WTC11 (cell line): Measurements from ENCODE around the gene BMPER. TPM values are rescaled to one million over a fixed set of nuclear protein-coding genes. Genes with fewer than 3 reads are reported as not detected.

Experiments used
- ATAC-seq: fragments of 200-7000 bp; cut with Tn5 transposase; 2 replicates; pipeline ENCODE4 v1.10.0; 2021; ENCODE audit warnings: mild to moderate bottlenecking, moderate library complexity
- CTCF ChIA-PET: fragments of 300-600 bp; sonication (Branson Sonifier 250); formaldehyde crosslinking; loops from one replicate; lab custom pipeline; 2021; ENCODE audit warnings: antibody characterized with exemption; lab: Charles Lee
- POLR2A ChIA-PET: fragments of 350-600 bp; sonication (Branson Sonifier 250); formaldehyde crosslinking; loops from one replicate; lab custom pipeline; 2021; ENCODE audit warnings: antibody characterized with exemption; lab: Charles Lee
- DNase-seq: peaks from one replicate; pipeline ENCODE4 v3.0.0; 2021; ENCODE audit warnings: low spot score
- H3K27ac Mint-ChIP-seq: 2 replicates; pipeline ENCODE4 v1.8.0; 2021; ENCODE audit warnings: mixed read lengths
- H3K27me3 Mint-ChIP-seq: 2 replicates; pipeline ENCODE4 v1.8.0; 2021; ENCODE audit warnings: low read depth, mild to moderate bottlenecking, moderate library complexity, mixed read lengths
- H3K36me3 Mint-ChIP-seq: 2 replicates; pipeline ENCODE4 v1.8.0; 2021; ENCODE audit warnings: mixed read lengths
- H3K4me1 Mint-ChIP-seq: 2 replicates; pipeline ENCODE4 v1.8.0; 2022; ENCODE audit warnings: mixed read lengths
- H3K4me3 Mint-ChIP-seq: 2 replicates; pipeline ENCODE4 v1.8.0; 2021; ENCODE audit warnings: mild to moderate bottlenecking, moderate library complexity, mixed read lengths
- H3K9me3 Mint-ChIP-seq: 2 replicates; pipeline ENCODE4 v1.8.0; 2021; ENCODE audit warnings: mixed read lengths
- ATF1 ChIP-seq: sonication (generic); formaldehyde crosslinking; IDR thresholded peaks from 2 replicates; pipeline ENCODE4 v1.8.1; 2023; ENCODE audit warnings: mild to moderate bottlenecking, moderate library complexity, missing genetic modification reagents
- CREM ChIP-seq: sonication (generic); formaldehyde crosslinking; IDR thresholded peaks from 2 replicates; pipeline ENCODE4 v1.8.1; 2022; ENCODE audit warnings: mild to moderate bottlenecking, missing genetic modification reagents, moderate library complexity
- ELF4 ChIP-seq: sonication (generic); formaldehyde crosslinking; IDR thresholded peaks from 2 replicates; pipeline ENCODE4 v1.8.1; 2022; ENCODE audit warnings: low read depth, mild to moderate bottlenecking, moderate library complexity, missing genetic modification reagents
- ETV6 ChIP-seq: sonication (generic); formaldehyde crosslinking; IDR thresholded peaks from 2 replicates; pipeline ENCODE4 v1.8.1; 2022; ENCODE audit warnings: mild to moderate bottlenecking, missing genetic modification reagents
- FOXJ3 ChIP-seq: sonication (generic); formaldehyde crosslinking; IDR thresholded peaks from 2 replicates; pipeline ENCODE4 v1.9.0; 2021; ENCODE audit warnings: missing genetic modification reagents, mild to moderate bottlenecking, borderline replicate concordance
- GRHL2 ChIP-seq: fragments of 250-450 bp; sonication (Bioruptor Pico); IDR thresholded peaks from 2 replicates; pipeline ENCODE4 v1.8.0; 2022; ENCODE audit warnings: mild to moderate bottlenecking, moderate library complexity; ENCODE audit not compliant: insufficient replicate concordance, severe bottlenecking
- KAT7 ChIP-seq: sonication (generic); formaldehyde crosslinking; IDR thresholded peaks from 2 replicates; pipeline ENCODE4 v1.8.1; 2023; ENCODE audit warnings: missing genetic modification reagents, mild to moderate bottlenecking, borderline replicate concordance
- NFATC4 ChIP-seq: fragments of 250-450 bp; sonication (Bioruptor Pico); IDR thresholded peaks from 2 replicates; pipeline ENCODE4 v1.9.0; 2021; ENCODE audit warnings: mild to moderate bottlenecking
- NR1H2 ChIP-seq: sonication (generic); formaldehyde crosslinking; IDR thresholded peaks from 2 replicates; pipeline ENCODE4 v1.9.0; 2021; ENCODE audit warnings: mild to moderate bottlenecking, moderate library complexity, missing genetic modification reagents
- OVOL2 ChIP-seq: fragments of 250-450 bp; sonication (Bioruptor Pico); IDR thresholded peaks from 2 replicates; pipeline ENCODE4 v1.9.0; 2021; ENCODE audit warnings: mild to moderate bottlenecking, borderline replicate concordance
- PREB ChIP-seq: sonication (generic); formaldehyde crosslinking; IDR thresholded peaks from 2 replicates; pipeline ENCODE4 v1.8.1; 2022; ENCODE audit warnings: mild to moderate bottlenecking, missing genetic modification reagents, moderate library complexity, borderline replicate concordance
- RORB ChIP-seq: fragments of 250-450 bp; sonication (Bioruptor Pico); IDR thresholded peaks from 2 replicates; pipeline ENCODE4 v1.9.0; 2021; ENCODE audit warnings: mild to moderate bottlenecking
- SP1 ChIP-seq: sonication (generic); formaldehyde crosslinking; conservative IDR thresholded peaks from 2 replicates; pipeline ENCODE4 v1.8.1; 2022; ENCODE audit warnings: missing genetic modification reagents
- USF1 ChIP-seq: sonication (generic); formaldehyde crosslinking; IDR thresholded peaks from 2 replicates; pipeline ENCODE4 v1.8.0; 2022; ENCODE audit warnings: mild to moderate bottlenecking, missing genetic modification reagents
- ZBTB21 ChIP-seq: sonication (generic); formaldehyde crosslinking; IDR thresholded peaks from 2 replicates; pipeline ENCODE4 v1.8.1; 2023; ENCODE audit warnings: mild to moderate bottlenecking, missing genetic modification reagents, borderline replicate concordance
- ZNF138 ChIP-seq: sonication (generic); formaldehyde crosslinking; conservative IDR thresholded peaks from 2 replicates; pipeline ENCODE4 v1.8.1; 2022; ENCODE audit warnings: mild to moderate bottlenecking, moderate library complexity, missing genetic modification reagents
- ZNF219 ChIP-seq: sonication (generic); formaldehyde crosslinking; IDR thresholded peaks from 2 replicates; pipeline ENCODE4 v1.8.0; 2023; ENCODE audit warnings: missing genetic modification reagents, mild to moderate bottlenecking, borderline replicate concordance
- ZNF281 ChIP-seq: sonication (generic); formaldehyde crosslinking; IDR thresholded peaks from 2 replicates; pipeline ENCODE4 v1.8.0; 2023; ENCODE audit warnings: mild to moderate bottlenecking, missing genetic modification reagents
- ZNF423 ChIP-seq: fragments of 250-450 bp; sonication (Bioruptor Pico); IDR thresholded peaks from 2 replicates; pipeline ENCODE4 v2.1.2; 2022; ENCODE audit warnings: mild to moderate bottlenecking, moderate library complexity
- total RNA-seq: library from RNA; stranded (reverse); gene quantifications from 3 replicates; pipeline ENCODE4 v1.2.3, GENCODE V29; 2021
- TF ChIP-seq, protein P1 (sequence below): sonication (generic); formaldehyde crosslinking; conservative IDR thresholded peaks from 2 replicates; pipeline ENCODE4 v1.8.1; 2023; ENCODE audit warnings: mild to moderate bottlenecking, low read depth, missing genetic modification reagents, moderate library complexity
- TF ChIP-seq, protein P2 (sequence below): sonication (generic); formaldehyde crosslinking; IDR thresholded peaks from 2 replicates; pipeline ENCODE4 v1.8.0; 2022; ENCODE audit warnings: mild to moderate bottlenecking, missing genetic modification reagents

The BMPER gene
- total RNA-seq, 1 experiment from 2014 or later: 1.9 TPM

GRCh38 chr7:34066411-34066810 lies 161.1 kb downstream of the BMPER start:
- POLR2A ChIA-PET: no interaction called here
- no peak for TF ChIP-seq SP1 (CRISPR knock-in tag)
- TF ChIP-seq OVOL2 (CRISPR knock-in tag): no peak
- TF ChIP-seq USF1 (CRISPR knock-in tag): no peak
- TF ChIP-seq GRHL2: no peak
- TF ChIP-seq, protein P1, sequence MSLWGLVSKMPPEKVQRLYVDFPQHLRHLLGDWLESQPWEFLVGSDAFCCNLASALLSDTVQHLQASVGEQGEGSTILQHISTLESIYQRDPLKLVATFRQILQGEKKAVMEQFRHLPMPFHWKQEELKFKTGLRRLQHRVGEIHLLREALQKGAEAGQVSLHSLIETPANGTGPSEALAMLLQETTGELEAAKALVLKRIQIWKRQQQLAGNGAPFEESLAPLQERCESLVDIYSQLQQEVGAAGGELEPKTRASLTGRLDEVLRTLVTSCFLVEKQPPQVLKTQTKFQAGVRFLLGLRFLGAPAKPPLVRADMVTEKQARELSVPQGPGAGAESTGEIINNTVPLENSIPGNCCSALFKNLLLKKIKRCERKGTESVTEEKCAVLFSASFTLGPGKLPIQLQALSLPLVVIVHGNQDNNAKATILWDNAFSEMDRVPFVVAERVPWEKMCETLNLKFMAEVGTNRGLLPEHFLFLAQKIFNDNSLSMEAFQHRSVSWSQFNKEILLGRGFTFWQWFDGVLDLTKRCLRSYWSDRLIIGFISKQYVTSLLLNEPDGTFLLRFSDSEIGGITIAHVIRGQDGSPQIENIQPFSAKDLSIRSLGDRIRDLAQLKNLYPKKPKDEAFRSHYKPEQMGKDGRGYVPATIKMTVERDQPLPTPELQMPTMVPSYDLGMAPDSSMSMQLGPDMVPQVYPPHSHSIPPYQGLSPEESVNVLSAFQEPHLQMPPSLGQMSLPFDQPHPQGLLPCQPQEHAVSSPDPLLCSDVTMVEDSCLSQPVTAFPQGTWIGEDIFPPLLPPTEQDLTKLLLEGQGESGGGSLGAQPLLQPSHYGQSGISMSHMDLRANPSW (CRISPR knock-in tag): no peak
- no peak for TF ChIP-seq ATF1 (CRISPR knock-in tag)
- no peak for TF ChIP-seq NFATC4
- no peak for TF ChIP-seq ZNF138 (CRISPR knock-in tag)
- TF ChIP-seq KAT7 (CRISPR knock-in tag): no peak
- TF ChIP-seq ZNF281 (CRISPR knock-in tag): no peak
- TF ChIP-seq NR1H2: no peak
- TF ChIP-seq ELF4: no peak
- TF ChIP-seq, all 79 proteins: peak for 0
- ATAC-seq (no peak), DNase-seq (no peak)
- Mint-ChIP-seq H3K4me1 (peaks cover 59% of the 10 kb centered on the region), H3K27ac (no peak overlapping the region), H3K27me3 (no peaks in the 10 kb centered on the region), H3K4me3 (no peak overlapping the region), H3K9me3 (no peaks in the 10 kb centered on the region), H3K36me3 (no peaks in the 10 kb centered on the region)
- CTCF ChIA-PET: interaction anchor here (1.7 to 2.0 kb wide), 2 partner anchors 21 to 84 kb away, joined by 10 to 18 read pairs; no protein-coding TSS in a partner anchor

DNA sequence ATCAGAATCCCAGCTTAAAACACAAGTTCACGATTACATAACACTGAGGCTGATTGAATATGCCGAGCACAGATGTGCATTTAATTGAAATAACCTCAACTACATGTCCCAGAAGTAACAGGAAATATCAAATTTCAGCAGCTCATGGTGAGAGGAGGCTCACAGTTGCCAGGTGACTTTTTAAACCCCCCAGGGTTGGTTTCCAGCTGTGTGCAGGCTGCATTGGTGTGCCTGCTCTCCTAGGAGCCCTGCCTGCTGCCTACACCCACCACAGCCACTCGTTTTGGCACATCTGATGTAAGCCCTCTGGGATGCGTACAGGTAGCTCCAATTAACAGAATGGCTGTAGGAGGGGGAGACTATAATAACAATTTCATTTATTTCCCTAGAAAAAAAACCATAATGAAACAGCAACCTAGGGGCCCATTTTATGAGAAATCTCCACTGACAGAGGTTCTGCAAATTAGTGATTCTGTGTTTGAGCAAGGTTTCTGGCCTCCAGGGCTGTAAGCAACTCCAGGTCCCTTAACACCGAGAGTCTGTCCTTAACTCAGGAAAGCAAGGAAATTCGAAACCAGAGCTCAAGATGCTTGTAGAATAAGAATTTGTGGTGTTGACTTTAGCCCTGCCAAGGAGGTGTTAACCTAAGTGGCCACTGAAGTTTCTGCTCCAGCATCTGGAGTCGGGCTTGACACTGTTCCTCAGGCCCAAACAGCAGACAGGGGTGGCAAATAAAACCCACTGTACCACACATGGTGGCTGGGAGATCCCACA lies 161.9 kb downstream of the BMPER start:
- H3K36me3 Mint-ChIP-seq: 0 out of 2 replicates have a peak, but pooled peaks cover 2% of the 10 kb centered on the region
- H3K27ac Mint-ChIP-seq: peak overlapping the region; percentile 57; the same call in 1 of the 2 replicates
- no peak overlapping the region for H3K4me3 Mint-ChIP-seq

GRCh38 chr7:34069676-34070075 lies 164.3 kb downstream of the BMPER start:
- Mint-ChIP-seq H3K36me3 (0 out of 2 replicates have a peak, but pooled peaks cover 2% of the 10 kb centered on the region), H3K27ac (no peak overlapping the region), H3K9me3 (peaks cover 12% of the 10 kb centered on the region), H3K4me1 (peaks cover 38% of the 10 kb centered on the region), H3K27me3 (no peaks in the 10 kb centered on the region), H3K4me3 (no peak overlapping the region)
- DNase-seq (no peak), ATAC-seq (no peak)
- ChIA-PET CTCF (interaction anchor here (0.8 to 1.7 kb wide), 3 partner anchors 12 to 87 kb away, joined by 3 to 7 read pairs (median 5); no protein-coding TSS in a partner anchor), POLR2A (no interaction called here)
- TF ChIP-seq ZNF219 (CRISPR knock-in tag) (no peak), FOXJ3 (CRISPR knock-in tag) (no peak), RORB (CRISPR knock-in tag) (no peak), PREB (CRISPR knock-in tag) (no peak), ETV6 (CRISPR knock-in tag) (no peak), CREM (no peak), OVOL2 (CRISPR knock-in tag) (no peak), ZBTB21 (CRISPR knock-in tag) (no peak)
- TF ChIP-seq, protein P2, sequence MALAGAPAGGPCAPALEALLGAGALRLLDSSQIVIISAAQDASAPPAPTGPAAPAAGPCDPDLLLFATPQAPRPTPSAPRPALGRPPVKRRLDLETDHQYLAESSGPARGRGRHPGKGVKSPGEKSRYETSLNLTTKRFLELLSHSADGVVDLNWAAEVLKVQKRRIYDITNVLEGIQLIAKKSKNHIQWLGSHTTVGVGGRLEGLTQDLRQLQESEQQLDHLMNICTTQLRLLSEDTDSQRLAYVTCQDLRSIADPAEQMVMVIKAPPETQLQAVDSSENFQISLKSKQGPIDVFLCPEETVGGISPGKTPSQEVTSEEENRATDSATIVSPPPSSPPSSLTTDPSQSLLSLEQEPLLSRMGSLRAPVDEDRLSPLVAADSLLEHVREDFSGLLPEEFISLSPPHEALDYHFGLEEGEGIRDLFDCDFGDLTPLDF: no peak

More for the DNA sequence above, 161.9 kb downstream of the BMPER start:
- ATAC-seq: peak; percentile 77
- peaks cover 53% of the 10 kb centered on the region for H3K4me1 Mint-ChIP-seq
- H3K9me3 Mint-ChIP-seq: peaks cover 5% of the 10 kb centered on the region
- ChIA-PET POLR2A (no interaction called here), CTCF (interaction anchor here (0.8 to 2.0 kb wide), 5 partner anchors 21 to 134 kb away, joined by 3 to 18 read pairs (median 7); no protein-coding TSS in a partner anchor)
- no peak for TF ChIP-seq USF1 (CRISPR knock-in tag)
- TF ChIP-seq ZNF423: peak; percentile 58
- TF ChIP-seq, all 79 proteins: peak for 1
- no peak for DNase-seq
- H3K27me3 Mint-ChIP-seq: no peaks in the 10 kb centered on the region
